Kidney (tissue), 14 donors: Measurements from ENCODE around the gene ERICH4. TPM values are rescaled to one million over a fixed set of nuclear protein-coding genes. Genes with fewer than 3 reads are reported as not detected.
"Not testable (repeated sequence)": the region's sequence is repeated elsewhere in the genome, so short reads cannot be mapped to it uniquely, and the experiment has no call there.

ENCODE experiments used
- DNase-seq, 5 donors: peaks; one replicate each; pipeline ENCODE4 v3.0.0-alpha.2; 2013 to 2020
- FAIRE-seq: peaks from 2 replicates; lab custom pipeline; 2012; peaks lifted over from hg19 to GRCh38; lab: Jason Lieb, UNC
- H3K27ac ChIP-seq, 2 donors: one replicate each; pipeline ENCODE4 v1.7.0; 2013; ENCODE audit warnings: low read depth in 2 of 2, low read length in 2 of 2, inconsistent platforms in 1 of 2
- H3K27me3 ChIP-seq: one replicate; pipeline ENCODE4 v1.7.1; 2013; ENCODE audit warnings: low read length, inconsistent platforms; ENCODE audit not compliant: control insufficient read depth, insufficient read depth
- H3K36me3 ChIP-seq, 3 donors: one replicate each; pipeline versions ENCODE4 v1.7.0 to v1.7.1; 2013; ENCODE audit warnings: low read length in 3 of 3, control low read depth in 1 of 3, inconsistent platforms in 1 of 3; ENCODE audit not compliant: insufficient read depth in 3 of 3, control insufficient read depth in 2 of 3
- H3K4me1 ChIP-seq, 3 donors: one replicate each; pipeline versions ENCODE4 v1.7.0 to v1.7.1; 2013; ENCODE audit warnings: low read length in 3 of 3, inconsistent platforms in 1 of 3, low read depth in 1 of 3; ENCODE audit not compliant: control insufficient read depth in 2 of 3, insufficient read depth in 2 of 3
- H3K4me3 ChIP-seq, 3 donors: one replicate each; pipeline versions ENCODE4 v1.7.0 to v1.8.1; 2013; ENCODE audit warnings: low read length in 3 of 3, control low read depth in 1 of 3, inconsistent platforms in 1 of 3
- H3K9ac ChIP-seq, 3 donors: one replicate each; pipeline versions ENCODE4 v1.7.0 to v1.7.1; 2013; ENCODE audit warnings: low read length in 3 of 3, control low read depth in 1 of 3, inconsistent platforms in 1 of 3
- H3K9me3 ChIP-seq, 3 donors: one replicate each; pipeline versions ENCODE4 v1.7.0 to v1.7.1; 2013; ENCODE audit warnings: low read length in 3 of 3, control low read depth in 1 of 3, inconsistent platforms in 1 of 3; ENCODE audit not compliant: control insufficient read depth in 2 of 3, insufficient read depth in 1 of 3
- CTCF ChIP-seq: IDR thresholded peaks from 3 replicates; pipeline ENCODE4 v1.5.1; 2012; ENCODE audit warnings: mild to moderate bottlenecking, moderate library complexity, borderline replicate concordance; ENCODE audit not compliant: insufficient read depth; ENCODE audit errors: extremely low read depth
- intact Hi-C: fragments of 100-400 bp; cut with DNase I; formaldehyde crosslinking; loops from one replicate; pipeline ENCODE4 v1.11.1; 2022
- polyA plus RNA-seq: library from polyadenylated mRNA; stranded (reverse); fragments of 350-450 nt; fragmentation: Illumina TruSeq; extraction: RNeasy Lipid Tissue Mini Kit (QIAGEN cat#74804); gene quantifications from one replicate; pipeline ENCODE4 v1.2.3, GENCODE V29; 2014; ENCODE audit warnings: low read depth, low replicate concordance; ENCODE audit not compliant: insufficient read depth
- total RNA-seq: library from RNA; stranded (reverse); fragmentation: NEBNext Ultra II Directional; extraction: Animal tissue kit (Norgen Biotek cat#: 25700); gene quantifications from one replicate; pipeline ENCODE4 v1.2.1, GENCODE V29; 2021
- donor health status: control.
- donor health status: control.
- donor health status: control.
- donor health status: control.
- donor health status: control.
- donor health status: DM: yes; HTN: yes; CAD: no.
- donor health status: Normal renal cell carcinoma (clear cell type).

Gene ERICH4
- total and polyA plus RNA-seq, 2 donors from 2014 or later = 23.1 TPM; not detected in 1

DNA sequence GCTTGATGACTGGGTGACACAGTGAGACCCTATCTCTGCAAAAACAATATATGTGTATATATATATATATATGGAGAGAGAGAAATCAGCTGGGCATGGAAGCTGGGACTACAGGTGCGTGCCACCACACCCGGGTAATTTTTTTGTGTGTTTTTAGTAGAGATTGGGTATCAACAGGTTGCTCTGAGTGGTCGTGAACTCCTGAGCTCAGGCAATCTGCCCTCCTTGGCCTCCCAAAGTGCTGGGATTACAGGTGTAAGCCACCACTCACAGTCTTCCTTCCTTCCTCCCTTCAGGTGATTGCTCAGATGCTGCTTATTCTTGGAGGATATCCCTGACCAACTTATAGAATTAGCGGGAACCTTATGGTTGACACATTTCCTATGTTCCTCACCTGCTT, 41.9 kb downstream of the ERICH4 start:
- Histone ChIP-seq H3K4me1 (no peaks in the 10 kb centered on the region), H3K27ac (no peak overlapping the region), H3K36me3 (no peaks in the 10 kb centered on the region), H3K27me3 (no peaks in the 10 kb centered on the region), H3K9me3 (peaks cover 0 to 4% (median 0%) of the 10 kb centered on the region in 3 donors), H3K9ac (no peak overlapping the region), H3K4me3 (no peak overlapping the region)
- TF ChIP-seq CTCF = no peak
- intact Hi-C loops = no loop called here
- FAIRE-seq (no peak), DNase-seq (no peak)

GRCh38 chr19:41486953-41487352, 44.0 kb downstream of the ERICH4 start:
- DNase-seq, H3K4me1 ChIP-seq, H3K27me3 ChIP-seq, H3K27ac ChIP-seq, FAIRE-seq, H3K4me3 ChIP-seq, H3K9me3 ChIP-seq, H3K9ac ChIP-seq, H3K36me3 ChIP-seq, intact Hi-C loops: not testable (repeated sequence)

- Histone ChIP-seq H3K27me3 (no peaks in the 10 kb centered on the region), H3K9me3 (no peaks in the 10 kb centered on the region), H3K4me1 (no peaks in the 10 kb centered on the region), H3K27ac (no peak overlapping the region), H3K9ac (no peak overlapping the region), H3K36me3 (no peaks in the 10 kb centered on the region), H3K4me3 (no peak overlapping the region)
- FAIRE-seq = no peak
- intact Hi-C loops = no loop called here
- no peak for DNase-seq
- no peak for TF ChIP-seq CTCF
Observed at GRCh38 chr19:41492843-41493242, 49.9 kb downstream of the ERICH4 start.

Other genes starting within 250 kb of the ERICH4 start
- gene CYP2S1, start 249.9 kb upstream of the ERICH4 start, total RNA-seq = 2.0 TPM
- gene CYP2S1, start 249.9 kb upstream of the ERICH4 start, polyA plus RNA-seq = 0.97 TPM
- gene AXL, start 223.9 kb upstream of the ERICH4 start, total RNA-seq = 37.4 TPM
- 6.3 TPM for gene AXL, start 223.9 kb upstream of the ERICH4 start, polyA plus RNA-seq
- 182 TPM for gene HNRNPUL1, start 178.8 kb upstream of the ERICH4 start, total RNA-seq
- gene HNRNPUL1, start 178.8 kb upstream of the ERICH4 start, polyA plus RNA-seq = 51.0 TPM
- gene CCDC97, start 133.0 kb upstream of the ERICH4 start, total RNA-seq = 28.1 TPM
- 9.8 TPM for gene CCDC97, start 133.0 kb upstream of the ERICH4 start, polyA plus RNA-seq
- gene TGFB1, start 89.2 kb upstream of the ERICH4 start, total RNA-seq = 48.0 TPM
- 19.1 TPM for gene TGFB1, start 89.2 kb upstream of the ERICH4 start, polyA plus RNA-seq
- gene B9D2, start 79.0 kb upstream of the ERICH4 start, total RNA-seq = 12.6 TPM
- 15.7 TPM for gene B9D2, start 79.0 kb upstream of the ERICH4 start, polyA plus RNA-seq
- 9.5 TPM for gene TMEM91, start 66.6 kb upstream of the ERICH4 start, total RNA-seq
- gene TMEM91, start 66.6 kb upstream of the ERICH4 start, polyA plus RNA-seq = 24.3 TPM
- 16.8 TPM for gene EXOSC5, start 45.8 kb upstream of the ERICH4 start, total RNA-seq
- 15.5 TPM for gene EXOSC5, start 45.8 kb upstream of the ERICH4 start, polyA plus RNA-seq
- 30.9 TPM for gene BCKDHA, start 45.3 kb upstream of the ERICH4 start, total RNA-seq
- 72.2 TPM for gene BCKDHA, start 45.3 kb upstream of the ERICH4 start, polyA plus RNA-seq
- gene B3GNT8, start 15.8 kb upstream of the ERICH4 start, total RNA-seq = 4.4 TPM
- 6.5 TPM for gene B3GNT8, start 15.8 kb upstream of the ERICH4 start, polyA plus RNA-seq
- gene DMAC2, start 3.2 kb upstream of the ERICH4 start, total RNA-seq = 43.9 TPM
- gene DMAC2, start 3.2 kb upstream of the ERICH4 start, polyA plus RNA-seq = 73.9 TPM
- 5.6 TPM for gene CEACAM21, start 133.0 kb downstream of the ERICH4 start, total RNA-seq
- gene CEACAM21, start 133.0 kb downstream of the ERICH4 start, polyA plus RNA-seq = 1.2 TPM
- 4.7 TPM for gene CEACAM4, start 183.9 kb downstream of the ERICH4 start, total RNA-seq
- gene CEACAM4, start 183.9 kb downstream of the ERICH4 start, polyA plus RNA-seq = not detected
- gene CEACAM7, start 245.1 kb downstream of the ERICH4 start, total RNA-seq = 0.16 TPM
- gene CEACAM7, start 245.1 kb downstream of the ERICH4 start, polyA plus RNA-seq = not detected